MM.1S (cell line): ENCODE results near the gene MOCS1.

Experiments
- DNase-seq: peaks from one replicate; pipeline ENCODE4 v3.0.0-alpha.2; 2015
- H2AFZ ChIP-seq: fragments of 300-600 bp; sonication (generic); 2 replicates; pipeline ENCODE4 v1.6.0; 2016; ENCODE audit warnings: antibody characterized with exemption, low read length
- H3F3A ChIP-seq: fragments of 300-600 bp; sonication (generic); 2 replicates; pipeline ENCODE4 v1.6.1; 2016; ENCODE audit warnings: mild to moderate bottlenecking, antibody characterized with exemption, low read length, moderate library complexity, mixed read lengths; ENCODE audit not compliant: insufficient read depth
- H3K27ac ChIP-seq: fragments of 300-600 bp; sonication (generic); 2 replicates; pipeline ENCODE4 v1.5.1; 2016; ENCODE audit warnings: mild to moderate bottlenecking, low read length
- H3K27me3 ChIP-seq: fragments of 300-600 bp; sonication (generic); replicated peaks from 2 replicates; pipeline ENCODE4 v1.6.0; 2016; ENCODE audit warnings: low read length; ENCODE audit not compliant: insufficient read depth
- H3K36me3 ChIP-seq: fragments of 300-600 bp; sonication (generic); replicated peaks from 2 replicates; pipeline ENCODE4 v1.6.1; 2016; ENCODE audit warnings: mild to moderate bottlenecking, low read length, mixed read lengths; ENCODE audit not compliant: insufficient read depth
- H3K4me1 ChIP-seq: fragments of 300-600 bp; sonication (generic); 2 replicates; pipeline ENCODE4 v1.6.1; 2016; ENCODE audit warnings: low read length, mixed read lengths
- H3K4me2 ChIP-seq: fragments of 300-600 bp; sonication (generic); 2 replicates; pipeline ENCODE4 v1.6.0; 2016; ENCODE audit warnings: low read depth, low read length
- H3K4me3 ChIP-seq: fragments of 300-600 bp; sonication (generic); 2 replicates; pipeline ENCODE4 v1.5.1; 2016; ENCODE audit warnings: low read length, mixed read lengths
- H3K79me2 ChIP-seq: fragments of 300-600 bp; sonication (generic); 2 replicates; pipeline ENCODE4 v1.6.1; 2016; ENCODE audit warnings: mixed run types, low read length, mixed read lengths
- H3K9ac ChIP-seq: fragments of 300-600 bp; sonication (generic); 2 replicates; pipeline ENCODE4 v1.6.1; 2016; ENCODE audit warnings: low read length, mixed read lengths
- H3K9me2 ChIP-seq: fragments of 300-600 bp; sonication (generic); replicated peaks from 2 replicates; pipeline ENCODE4 v1.6.1; 2016; ENCODE audit warnings: mild to moderate bottlenecking, low read length, mixed read lengths; ENCODE audit not compliant: insufficient read depth
- H3K9me3 ChIP-seq: fragments of 300-600 bp; sonication (generic); replicated peaks from 2 replicates; pipeline ENCODE4 v1.6.1; 2016; ENCODE audit warnings: mild to moderate bottlenecking, low read length, mixed read lengths; ENCODE audit not compliant: insufficient read depth
- H4K20me1 ChIP-seq: fragments of 300-600 bp; sonication (generic); 2 replicates; pipeline ENCODE4 v1.6.1; 2016; ENCODE audit warnings: mild to moderate bottlenecking, low read length, moderate library complexity, mixed read lengths; ENCODE audit not compliant: insufficient read depth
- CTCF ChIP-seq: fragments of 300-600 bp; sonication (generic); IDR thresholded peaks from 2 replicates; pipeline ENCODE4 v1.5.1; 2016; ENCODE audit warnings: antibody characterized with exemption, low read length, mixed read lengths
- EZH2 ChIP-seq: fragments of 300-600 bp; sonication (generic); optimal IDR thresholded peaks from 2 replicates; pipeline ENCODE3; 2017; ENCODE audit warnings: low read depth, mild to moderate bottlenecking, antibody characterized with exemption, low read length, mixed read lengths
- EZH2phosphoT487 ChIP-seq: fragments of 300-600 bp; sonication (generic); IDR thresholded peaks from 2 replicates; pipeline ENCODE4 v1.6.1; 2018; ENCODE audit warnings: antibody characterized with exemption, low read length

MOCS1 gene

GRCh38 chr6:39961178-39961577 is 26.9 kb upstream of the MOCS1 start:
- Histone ChIP-seq H3K9ac (no peak overlapping the region), H3K27me3 (no peaks in the 10 kb centered on the region), H3K36me3 (no peaks in the 10 kb centered on the region), H3K4me2 (no peak overlapping the region), H3K4me1 (no peaks in the 10 kb centered on the region), H2AFZ (no peak overlapping the region), H3K4me3 (no peak overlapping the region), H3F3A (no peaks in the 10 kb centered on the region), H3K27ac (no peak overlapping the region), H3K79me2 (no peaks in the 10 kb centered on the region), H4K20me1 (no peaks in the 10 kb centered on the region), H3K9me3 (no peaks in the 10 kb centered on the region), H3K9me2 (no peaks in the 10 kb centered on the region)
- TF ChIP-seq EZH2phosphoT487 (no peak), EZH2 (no peak), CTCF (no peak)
- DNase-seq, result no peak

DNA sequence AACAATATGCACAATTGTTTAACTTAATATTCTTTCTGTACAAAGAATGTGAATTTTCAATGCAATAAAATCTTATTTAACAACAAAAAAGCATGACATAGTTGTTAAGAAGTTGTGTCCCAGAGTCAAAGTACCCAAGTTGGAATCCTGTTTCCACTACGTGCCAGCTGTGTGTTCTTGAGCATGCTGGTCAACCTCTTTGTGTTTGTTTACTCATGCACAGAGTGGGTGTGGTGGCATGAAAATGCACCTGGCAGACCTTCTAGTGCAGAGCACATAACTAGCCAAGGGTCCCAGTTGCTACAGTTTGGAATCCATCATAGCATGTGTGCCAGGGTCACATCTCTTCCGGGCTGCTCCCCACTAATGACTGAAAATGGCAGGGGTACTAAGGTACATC is 24.7 kb upstream of the MOCS1 start:
- Histone ChIP-seq H3K4me1 (no peaks in the 10 kb centered on the region), H3K79me2 (no peaks in the 10 kb centered on the region), H3K27me3 (no peaks in the 10 kb centered on the region), H3K9ac (no peak overlapping the region), H3K9me2 (no peaks in the 10 kb centered on the region), H3F3A (no peaks in the 10 kb centered on the region), H3K4me2 (no peak overlapping the region), H2AFZ (no peak overlapping the region), H3K4me3 (no peak overlapping the region), H4K20me1 (no peaks in the 10 kb centered on the region), H3K27ac (no peak overlapping the region), H3K9me3 (no peaks in the 10 kb centered on the region), H3K36me3 (no peaks in the 10 kb centered on the region)
- TF ChIP-seq EZH2phosphoT487 (no peak), EZH2 (no peak), CTCF (no peak)
- DNase-seq, result no peak

GRCh38 chr6:39956936-39957335 is 22.7 kb upstream of the MOCS1 start:
- Histone ChIP-seq H3K79me2 (no peaks in the 10 kb centered on the region), H3F3A (no peaks in the 10 kb centered on the region), H2AFZ (no peak overlapping the region), H3K4me2 (no peak overlapping the region), H3K27ac (no peak overlapping the region), H3K27me3 (no peaks in the 10 kb centered on the region), H3K9me3 (no peaks in the 10 kb centered on the region), H3K9ac (no peak overlapping the region), H3K36me3 (no peaks in the 10 kb centered on the region), H3K4me1 (no peaks in the 10 kb centered on the region), H3K9me2 (no peaks in the 10 kb centered on the region), H4K20me1 (no peaks in the 10 kb centered on the region), H3K4me3 (no peak overlapping the region)
- TF ChIP-seq EZH2 (no peak), EZH2phosphoT487 (no peak), CTCF (no peak)
- no peak for DNase-seq
